ENCODE measurements around the gene FRMPD1.
"Not testable (repeated sequence)": the region's sequence is repeated elsewhere in the genome, so short reads cannot be mapped to it uniquely, and the experiment has no call there.

Gene FRMPD1

GRCh38 chr9:37740631-37741328 lies 90.0 kb downstream of the FRMPD1 start:
- DNase-seq (ENCODE audit: low spot score): no peak
- H3K27ac ChIP-seq: no peak overlapping the region
- no peak overlapping the region for H3K4me3 ChIP-seq
- no peak for TF ChIP-seq CTCF (IDR thresholded peaks at IDR 0.05)

GRCh38 chr9:37745970-37746369 lies 95.2 kb downstream of the FRMPD1 start:
- H3K4me3 ChIP-seq: no peak overlapping the region
- H3K27ac ChIP-seq: no peak overlapping the region
- DNase-seq (ENCODE audit: low spot score): no peak
- no peak for TF ChIP-seq CTCF (IDR thresholded peaks at IDR 0.05)

- no peak overlapping the region for H3K4me3 ChIP-seq
- H3K27ac ChIP-seq: no peak overlapping the region
- TF ChIP-seq CTCF (IDR thresholded peaks at IDR 0.05): no peak
- no peak for DNase-seq (ENCODE audit: low spot score)
Measured at GRCh38 chr9:37746448-37747270, 95.9 kb downstream of the FRMPD1 start.

- DNase-seq (ENCODE audit: low spot score): no peak
- peak; percentile 82 for TF ChIP-seq CTCF (IDR thresholded peaks at IDR 0.05)
- H3K27ac ChIP-seq: no peak overlapping the region
- H3K4me3 ChIP-seq: no peak overlapping the region
Measured at GRCh38 chr9:37747271-37747753, 96.6 kb downstream of the FRMPD1 start.

- Histone ChIP-seq H3K27ac (no peak overlapping the region), H3K4me3 (no peak overlapping the region)
- TF ChIP-seq CTCF (IDR thresholded peaks at IDR 0.05): no peak
- no peak for DNase-seq (ENCODE audit: low spot score)
Measured at GRCh38 chr9:37749129-37749528, 98.4 kb downstream of the FRMPD1 start.

GRCh38 chr9:37751186-37751585 lies 100.4 kb downstream of the FRMPD1 start:
- Histone ChIP-seq H3K27ac (no peak overlapping the region), H3K4me3 (no peak overlapping the region)
- DNase-seq (ENCODE audit: low spot score): no peak

GRCh38 chr9:37751704-37752103 lies 101.0 kb downstream of the FRMPD1 start:
- DNase-seq (ENCODE audit: low spot score); H3K27ac ChIP-seq; H3K4me3 ChIP-seq: not testable (repeated sequence)

More at GRCh38 chr9:37751186-37751585, 100.4 kb downstream of the FRMPD1 start:
- TF ChIP-seq CTCF (IDR thresholded peaks at IDR 0.05): no peak

- not testable (repeated sequence) for H3K27ac ChIP-seq; H3K4me3 ChIP-seq; DNase-seq (ENCODE audit: low spot score)
Measured at GRCh38 chr9:37752112-37752511, 101.4 kb downstream of the FRMPD1 start.

All from coronary artery (tissue), 2 donors.